Raji (cell line): ENCODE measurements around the gene HEY2.

Source experiments
- POLR2A ChIP-seq: IDR thresholded peaks from 2 replicates; pipeline ENCODE4 v1.6.1; 2011; ENCODE audit warnings: low read depth, low read length, control low read depth; ENCODE audit not compliant: insufficient read depth

The HEY2 gene

DNA sequence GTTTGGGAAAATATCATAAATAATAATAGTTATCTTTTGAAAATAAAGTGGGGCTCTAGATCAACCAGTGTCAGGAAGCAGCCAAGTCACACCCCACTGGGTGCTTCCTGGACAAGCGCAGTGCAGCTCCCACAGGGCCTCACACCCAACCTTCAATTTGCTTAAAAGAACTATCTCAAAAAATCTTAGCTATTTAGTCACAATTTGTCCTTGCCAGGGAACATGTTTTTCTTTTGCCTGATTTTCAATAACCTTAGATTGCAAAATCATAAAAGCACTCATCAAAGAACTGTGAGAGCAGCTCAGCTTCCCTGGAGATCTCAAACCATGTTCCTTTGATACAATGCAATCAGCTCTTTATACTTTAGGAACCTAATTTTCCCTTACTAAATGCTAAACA lies 39.7 kb downstream of the HEY2 start:
- no peak for TF ChIP-seq POLR2A

GRCh38 chr6:125789576-125790357 lies 40.3 kb downstream of the HEY2 start:
- no peak for TF ChIP-seq POLR2A

GRCh38 chr6:125790358-125791150 lies 41.1 kb downstream of the HEY2 start, which contains the start of gene NCOA7:
Gene NCOA7 (plus strand): TSS chr6:125790960. CDS start chr6:125815355, 24,395 bp downstream.
- peak; percentile 79 for TF ChIP-seq POLR2A

GRCh38 chr6:125791151-125791819 lies 41.9 kb downstream of the HEY2 start:
- TF ChIP-seq POLR2A: no peak

DNA sequence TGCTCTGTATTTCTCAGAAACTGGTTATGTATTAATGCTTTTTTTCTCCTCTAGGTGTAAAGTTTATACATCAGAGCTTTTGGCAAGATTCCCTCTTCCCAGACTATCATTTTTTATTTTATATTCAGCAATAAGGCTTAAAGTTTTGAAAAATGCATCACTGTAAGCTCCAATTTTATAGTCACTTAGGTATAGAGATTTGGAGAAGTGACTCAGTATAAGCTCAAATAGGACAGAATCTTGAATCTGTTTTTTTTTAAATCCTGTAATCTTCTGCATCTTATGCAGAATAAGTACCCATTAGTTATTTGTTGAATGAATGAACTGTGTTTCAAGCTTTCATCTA lies 42.4 kb downstream of the HEY2 start:
- TF ChIP-seq POLR2A: no peak

GRCh38 chr6:125792172-125792571 lies 42.7 kb downstream of the HEY2 start:
- TF ChIP-seq POLR2A: no peak

GRCh38 chr6:125792680-125793079 lies 43.2 kb downstream of the HEY2 start:
- no peak for TF ChIP-seq POLR2A

DNA sequence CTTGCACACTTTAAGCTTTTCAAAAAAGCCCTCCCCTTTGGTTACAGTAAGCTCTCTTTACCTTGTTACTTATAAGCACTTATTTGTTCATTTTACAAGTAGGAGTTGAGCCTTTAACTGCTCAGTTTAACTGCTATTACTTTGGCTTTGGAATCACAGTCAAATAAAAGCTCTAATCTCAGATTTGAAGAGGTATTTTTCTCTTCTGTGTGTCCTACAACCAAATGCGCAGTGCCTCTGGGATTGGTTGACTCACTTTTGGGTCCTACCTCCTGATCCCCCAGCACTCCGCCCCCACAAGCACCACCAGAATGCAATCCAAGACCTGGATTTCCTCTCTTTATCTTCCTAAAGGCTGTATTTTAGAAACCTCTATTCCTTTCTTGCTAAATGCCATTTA lies 43.8 kb downstream of the HEY2 start:
- no peak for TF ChIP-seq POLR2A

DNA sequence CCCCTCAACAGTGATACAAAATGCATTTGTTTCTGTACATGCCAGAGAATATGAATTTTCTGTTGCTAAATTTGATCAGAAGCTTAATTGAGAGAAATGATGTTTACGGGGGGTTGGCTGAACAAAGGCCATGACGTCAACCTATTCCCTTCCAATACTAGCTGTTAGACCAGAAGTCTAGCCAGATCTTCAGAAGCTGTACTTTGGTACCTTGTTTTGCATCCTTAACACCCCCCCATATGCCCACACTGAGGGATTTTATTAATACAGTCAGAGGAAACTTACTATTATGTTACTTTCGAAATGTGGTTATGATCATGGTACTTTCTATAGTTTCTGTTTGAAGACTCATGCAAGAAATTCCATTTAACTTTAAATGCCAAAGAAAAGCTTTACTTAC lies 44.4 kb downstream of the HEY2 start:
- TF ChIP-seq POLR2A: no peak

GRCh38 chr6:125794342-125795137 lies 45.1 kb downstream of the HEY2 start:
- TF ChIP-seq POLR2A: no peak

DNA sequence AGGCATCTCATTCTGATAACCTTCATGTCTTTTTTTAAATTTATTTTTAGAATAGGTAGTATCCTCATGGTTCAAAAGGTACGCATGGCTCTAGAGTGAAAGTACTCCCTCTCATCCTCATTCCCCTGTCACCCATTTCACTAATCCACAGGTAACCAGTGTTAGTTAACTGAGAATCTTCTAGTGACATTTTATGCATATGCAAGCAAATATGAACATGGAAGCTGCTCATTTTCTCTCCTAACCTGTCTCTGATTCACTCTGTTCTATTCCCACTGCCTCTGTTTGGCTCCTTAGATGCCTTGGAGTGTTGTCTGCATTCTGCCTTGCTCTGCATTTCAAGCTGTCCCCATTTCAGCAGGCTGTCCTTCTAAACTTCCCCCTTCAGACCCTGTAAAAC lies 45.9 kb downstream of the HEY2 start:
- no peak for TF ChIP-seq POLR2A

GRCh38 chr6:125797120-125797885 lies 47.9 kb downstream of the HEY2 start:
- TF ChIP-seq POLR2A: no peak

GRCh38 chr6:125797886-125798444 lies 48.5 kb downstream of the HEY2 start:
- no peak for TF ChIP-seq POLR2A

DNA sequence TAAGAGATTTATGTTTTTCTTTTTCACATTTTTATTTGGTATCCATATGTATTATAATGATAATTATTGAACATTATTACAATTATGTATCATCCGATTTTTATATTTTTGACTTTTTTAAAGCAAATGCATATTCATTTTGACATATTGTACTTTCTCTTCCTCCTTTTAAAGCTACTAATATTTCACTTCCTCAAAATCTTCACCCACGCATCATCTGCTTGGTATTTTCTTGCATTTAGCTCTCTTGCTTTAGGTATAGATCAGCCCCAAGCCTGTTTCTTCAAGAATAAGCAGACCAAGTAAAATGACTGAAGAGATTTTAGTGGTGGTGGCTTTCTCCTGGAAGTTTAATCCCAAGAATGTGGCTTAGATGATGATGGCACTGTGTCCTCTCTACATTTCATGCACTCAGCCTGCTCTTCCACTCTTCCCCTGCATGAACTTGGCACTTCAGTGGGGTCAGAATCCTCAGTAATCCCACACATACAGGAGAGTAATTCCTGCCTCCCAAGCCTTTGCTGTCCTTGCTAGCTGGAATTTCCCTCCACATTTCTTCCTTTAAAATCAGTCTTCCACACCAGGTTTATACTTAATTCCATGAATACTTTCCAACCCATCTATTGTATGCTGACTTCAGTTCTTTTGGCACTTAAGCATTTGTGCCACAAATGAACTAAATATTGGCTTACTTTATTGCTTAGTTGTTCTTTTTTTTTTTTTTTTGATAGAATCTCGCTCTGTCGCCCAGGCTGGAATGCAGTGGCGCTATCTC lies 49.5 kb downstream of the HEY2 start:
- no peak for TF ChIP-seq POLR2A

GRCh38 chr6:125802383-125802782 lies 53.0 kb downstream of the HEY2 start:
- no peak for TF ChIP-seq POLR2A
